HG03108 (cell line): ENCODE data around the gene UTS2R.
"Not testable (repeated sequence)": the region's sequence is repeated elsewhere in the genome, so short reads cannot be mapped to it uniquely, and the experiment has no call there.

Experiments used
- ATAC-seq: cut with Tn5 transposase; IDR thresholded peaks from one replicate; pipeline ENCODE4 v1.9.1; 2021; ENCODE audit warnings: moderate library complexity; ENCODE audit not compliant: unreplicated experiment

UTS2R gene

DNA sequence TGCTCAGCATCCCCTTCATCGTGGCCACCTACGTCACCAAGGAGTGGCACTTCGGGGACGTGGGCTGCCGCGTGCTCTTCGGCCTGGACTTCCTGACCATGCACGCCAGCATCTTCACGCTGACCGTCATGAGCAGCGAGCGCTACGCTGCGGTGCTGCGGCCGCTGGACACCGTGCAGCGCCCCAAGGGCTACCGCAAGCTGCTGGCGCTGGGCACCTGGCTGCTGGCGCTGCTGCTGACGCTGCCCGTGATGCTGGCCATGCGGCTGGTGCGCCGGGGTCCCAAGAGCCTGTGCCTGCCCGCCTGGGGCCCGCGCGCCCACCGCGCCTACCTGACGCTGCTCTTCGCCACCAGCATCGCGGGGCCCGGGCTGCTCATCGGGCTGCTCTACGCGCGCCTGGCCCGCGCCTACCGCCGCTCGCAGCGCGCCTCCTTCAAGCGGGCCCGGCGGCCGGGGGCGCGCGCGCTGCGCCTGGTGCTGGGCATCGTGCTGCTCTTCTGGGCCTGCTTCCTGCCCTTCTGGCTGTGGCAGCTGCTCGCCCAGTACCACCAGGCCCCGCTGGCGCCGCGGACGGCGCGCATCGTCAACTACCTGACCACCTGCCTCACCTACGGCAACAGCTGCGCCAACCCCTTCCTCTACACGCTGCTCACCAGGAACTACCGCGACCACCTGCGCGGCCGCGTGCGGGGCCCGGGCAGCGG is 3.2 kb downstream of the UTS2R start:
- no peak for ATAC-seq

- ATAC-seq, result no peak
Observed at GRCh38 chr17:82375359-82376041, 3.9 kb downstream of the UTS2R start.

- no peak for ATAC-seq
Observed at GRCh38 chr17:82376042-82376730, 4.6 kb downstream of the UTS2R start.

- not testable (repeated sequence) for ATAC-seq
Observed at GRCh38 chr17:82377294-82377693, 5.7 kb downstream of the UTS2R start.

DNA sequence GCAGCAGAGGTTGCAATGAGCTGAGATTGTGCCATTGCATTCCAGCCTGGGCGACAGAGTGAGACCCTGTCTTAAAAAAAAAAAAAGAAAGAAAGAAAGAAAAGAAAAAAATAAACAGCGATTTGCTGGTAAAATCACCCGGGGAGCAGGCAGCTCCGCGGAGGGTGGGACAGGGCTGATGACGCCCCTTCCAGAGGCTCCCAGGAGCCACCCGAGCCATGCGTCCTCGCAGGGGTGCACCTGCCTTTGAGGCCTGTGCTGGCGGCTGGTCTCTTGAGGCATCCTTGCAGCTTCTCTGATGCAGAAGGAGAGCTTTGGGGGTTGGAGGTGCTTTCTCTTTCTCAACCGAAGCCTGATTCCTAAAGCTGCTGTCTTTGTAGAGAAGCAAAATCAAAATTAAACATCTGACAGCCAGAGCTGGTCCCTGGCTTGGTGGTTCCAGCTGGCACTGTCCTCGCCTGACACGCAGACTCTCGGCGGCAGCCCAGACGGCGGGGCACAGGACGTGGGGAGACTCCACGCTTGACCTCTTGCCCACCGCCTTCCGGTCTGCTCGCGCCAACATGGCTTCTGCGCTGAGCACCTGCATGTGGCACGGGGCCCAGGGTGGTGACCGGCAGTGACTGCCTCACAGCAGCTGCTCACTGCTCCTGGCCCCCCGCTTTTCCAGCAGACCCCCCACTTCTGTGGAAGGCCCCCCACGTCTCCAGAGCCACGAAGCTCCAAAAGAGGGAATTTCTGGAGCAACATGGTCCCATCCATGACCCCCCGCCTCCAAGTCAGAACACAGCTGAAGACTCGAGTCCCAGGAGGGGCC is 6.6 kb downstream of the UTS2R start:
- no peak for ATAC-seq

GRCh38 chr17:82378741-82379021 is 7.1 kb downstream of the UTS2R start:
- no peak for ATAC-seq

DNA sequence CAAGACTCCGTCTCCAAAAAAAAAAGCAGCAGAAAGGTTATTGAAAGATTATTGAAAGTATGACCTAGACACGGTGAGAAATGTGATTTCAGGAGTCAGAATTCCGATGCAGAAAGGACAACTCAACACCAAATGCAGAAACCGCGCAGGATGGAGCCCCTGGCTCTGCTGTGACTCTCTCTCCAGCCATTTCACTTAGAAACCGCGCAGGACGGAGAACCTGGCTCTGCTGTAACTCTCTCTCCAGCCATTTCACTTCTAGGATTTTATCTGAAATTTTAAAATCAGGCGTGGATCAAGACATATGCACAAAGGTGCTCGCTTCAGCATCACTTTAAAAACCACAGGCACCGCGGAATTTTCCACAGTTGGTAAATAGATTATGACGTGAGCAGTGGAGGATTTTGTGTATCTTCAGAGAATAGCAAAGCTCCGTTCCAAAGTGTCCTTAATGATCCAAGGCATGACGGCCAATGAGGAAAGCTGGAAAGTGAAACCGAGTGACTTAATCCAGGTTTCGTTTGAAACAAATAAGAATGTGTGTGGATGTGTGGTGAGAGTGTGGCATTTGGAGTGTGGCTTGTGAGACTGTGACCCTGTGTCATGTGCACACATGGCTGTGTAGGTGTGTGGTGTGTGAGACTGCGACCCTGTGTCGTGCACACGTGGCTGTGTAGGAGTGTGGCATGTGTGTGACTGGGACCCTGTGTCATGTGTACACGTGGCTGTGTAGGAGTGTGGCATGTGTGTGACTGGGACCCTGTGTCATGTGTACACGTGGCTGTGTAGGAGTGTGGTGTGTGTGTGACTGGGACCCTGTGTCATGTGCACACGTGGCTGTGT is 9.5 kb downstream of the UTS2R start:
- ATAC-seq, result no peak

DNA sequence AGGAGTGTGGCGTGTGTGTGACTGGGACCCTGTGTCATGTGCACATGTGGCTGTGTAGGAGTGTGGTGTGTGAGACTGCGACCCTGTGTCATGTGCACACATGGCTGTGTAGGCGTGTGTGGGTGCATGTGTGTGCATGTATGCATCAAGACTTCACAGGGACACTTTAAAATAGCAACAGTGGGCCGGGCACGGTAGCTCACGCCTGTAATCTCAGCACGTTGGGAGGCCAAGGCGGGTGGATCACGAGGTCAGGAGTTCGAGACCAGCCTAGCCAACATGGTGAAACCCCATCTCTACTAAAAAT is 10.1 kb downstream of the UTS2R start:
- not testable (repeated sequence) for ATAC-seq

DNA sequence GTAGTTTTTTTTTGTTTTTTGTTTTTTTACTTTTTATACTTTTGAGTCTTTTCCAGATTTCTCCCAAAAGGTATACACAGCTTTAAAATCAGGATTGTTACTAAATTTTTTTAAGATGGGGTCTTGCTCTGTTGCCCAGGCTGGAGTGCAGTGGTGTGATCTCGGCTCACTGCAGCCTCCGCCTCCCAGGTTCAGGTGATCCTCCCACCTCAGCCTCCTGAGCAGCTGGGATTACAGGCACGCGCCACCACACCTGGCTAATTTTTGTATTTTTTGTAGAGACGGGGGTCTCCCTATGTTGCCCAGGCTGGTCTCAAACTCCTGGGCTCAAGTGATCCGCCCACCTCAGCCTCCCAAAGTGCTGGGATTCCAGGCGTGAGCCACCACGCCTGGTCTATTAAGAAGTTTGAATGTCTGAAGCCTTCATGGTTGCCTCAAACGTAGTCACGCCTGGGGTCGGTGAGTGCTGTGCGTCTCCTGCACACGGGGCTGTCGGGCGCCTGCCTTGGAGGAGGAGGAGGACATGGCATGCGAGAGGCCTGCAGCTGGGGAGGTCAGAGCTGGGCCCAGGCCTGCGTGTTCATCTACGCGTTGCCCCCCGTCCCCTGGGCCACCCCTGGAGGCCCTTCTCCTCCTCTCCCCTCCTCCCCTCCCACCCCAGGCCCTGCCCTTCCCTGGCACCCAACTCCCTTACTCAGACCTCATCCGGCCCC is 10.8 kb downstream of the UTS2R start:
- ATAC-seq, result not testable (repeated sequence)

DNA sequence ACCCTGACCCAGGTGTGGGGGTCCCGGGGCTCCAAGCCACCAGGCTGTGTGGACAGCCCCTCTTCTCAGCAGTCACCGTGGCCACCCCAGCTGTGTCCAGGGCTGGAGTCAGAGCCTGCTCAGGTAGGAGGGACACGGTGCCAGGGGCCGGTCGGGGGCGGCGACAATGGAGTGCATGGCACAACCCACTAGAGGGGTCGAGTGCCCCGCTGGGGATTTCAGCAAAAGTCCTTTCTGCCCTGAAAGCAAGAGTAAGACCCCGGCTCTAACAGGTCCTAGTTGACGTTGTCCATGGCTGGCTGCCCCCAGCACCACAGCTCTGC is 11.3 kb downstream of the UTS2R start:
- no peak for ATAC-seq

DNA sequence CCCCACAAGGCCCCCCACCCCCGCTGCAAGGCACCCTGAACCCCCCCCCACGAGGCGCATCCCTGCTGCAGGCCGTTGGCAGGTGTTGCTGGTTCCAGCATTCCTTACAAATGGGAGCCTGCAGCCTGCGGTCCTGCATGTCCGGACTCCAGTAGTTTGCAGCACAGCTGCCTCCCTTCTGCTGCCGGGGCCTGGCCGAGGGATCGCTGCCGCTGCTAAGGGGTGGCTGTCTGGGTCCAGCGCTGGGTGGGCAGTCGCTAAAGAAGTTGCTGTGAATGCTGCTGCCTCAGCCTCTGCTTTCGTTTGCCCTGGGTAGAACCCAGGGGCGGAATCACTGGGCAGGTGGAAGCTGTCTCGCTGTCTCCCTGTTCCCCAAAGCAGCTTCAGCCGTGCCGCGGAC is 11.8 kb downstream of the UTS2R start:
- no peak for ATAC-seq

DNA sequence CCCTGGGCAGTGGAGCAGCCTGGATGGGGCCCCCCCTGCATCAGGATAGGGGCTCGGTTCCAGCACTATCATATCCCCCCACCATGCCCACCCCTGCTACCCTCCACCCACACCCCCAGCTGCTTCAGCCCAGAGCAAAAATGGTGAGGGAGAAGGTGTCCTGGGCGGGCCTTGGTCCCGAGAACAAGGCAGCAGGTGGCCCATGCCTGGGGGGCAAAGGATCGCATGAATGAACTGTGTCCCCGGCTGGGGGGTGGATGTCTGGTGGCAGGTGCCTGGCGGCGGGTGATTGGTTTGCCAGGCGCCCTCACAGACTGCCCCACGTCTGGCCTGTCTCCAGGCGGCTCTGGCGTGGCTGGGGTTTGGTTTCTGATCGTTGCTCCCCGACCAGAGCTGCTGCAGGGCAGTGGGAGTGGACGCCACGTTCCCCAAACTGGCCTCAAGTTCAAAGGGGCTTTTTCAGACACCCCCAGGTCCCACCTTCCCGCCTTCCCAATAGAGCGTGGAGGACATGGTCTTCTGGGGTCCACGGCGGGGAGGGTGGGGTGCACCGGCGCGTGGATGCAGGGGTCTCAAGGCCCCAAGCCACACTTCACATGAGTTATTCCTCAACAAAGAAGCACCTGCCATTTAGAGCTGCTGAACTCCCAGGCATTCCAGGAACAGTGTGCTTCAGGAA is 12.6 kb downstream of the UTS2R start:
- ATAC-seq, result no peak

DNA sequence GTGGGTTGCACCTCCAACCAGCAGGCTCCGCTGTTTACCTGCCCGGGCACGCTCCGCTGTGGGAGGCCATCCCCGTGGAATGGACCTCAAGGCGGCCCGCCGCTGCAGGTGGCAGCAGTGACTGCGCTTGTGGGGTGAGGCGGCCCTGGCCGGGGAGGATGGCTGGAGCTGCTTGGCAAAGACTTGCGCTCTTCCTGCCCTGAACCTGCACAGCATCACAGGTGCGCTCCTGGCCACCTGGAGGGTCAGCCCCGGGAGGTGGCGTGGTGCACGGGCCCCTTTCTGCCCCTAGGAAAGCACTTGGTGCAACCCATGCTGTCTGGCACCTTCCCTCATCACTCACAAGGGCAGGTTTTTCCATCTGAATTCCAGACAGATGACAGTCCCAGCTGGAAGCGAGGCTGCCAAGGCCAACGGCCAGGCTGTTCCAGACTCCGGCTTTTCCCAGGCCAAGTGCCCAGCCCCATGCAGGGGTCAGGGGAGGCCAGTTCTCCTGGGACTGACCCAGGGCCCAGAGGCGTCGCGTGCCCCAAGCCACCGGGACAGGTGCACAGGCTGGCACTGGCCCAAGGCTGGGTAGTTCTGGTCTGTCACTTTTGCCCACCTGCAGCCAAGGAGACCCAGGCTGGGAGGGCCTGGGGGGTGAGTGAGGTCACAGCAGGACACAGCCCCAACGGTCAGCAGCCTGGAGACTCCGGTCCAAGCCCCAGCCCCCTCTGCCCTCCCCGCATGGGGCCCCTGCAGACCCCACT is 13.3 kb downstream of the UTS2R start:
- ATAC-seq, result no peak

GRCh38 chr17:82385559-82386254 is 14.1 kb downstream of the UTS2R start:
- ATAC-seq, result no peak

DNA sequence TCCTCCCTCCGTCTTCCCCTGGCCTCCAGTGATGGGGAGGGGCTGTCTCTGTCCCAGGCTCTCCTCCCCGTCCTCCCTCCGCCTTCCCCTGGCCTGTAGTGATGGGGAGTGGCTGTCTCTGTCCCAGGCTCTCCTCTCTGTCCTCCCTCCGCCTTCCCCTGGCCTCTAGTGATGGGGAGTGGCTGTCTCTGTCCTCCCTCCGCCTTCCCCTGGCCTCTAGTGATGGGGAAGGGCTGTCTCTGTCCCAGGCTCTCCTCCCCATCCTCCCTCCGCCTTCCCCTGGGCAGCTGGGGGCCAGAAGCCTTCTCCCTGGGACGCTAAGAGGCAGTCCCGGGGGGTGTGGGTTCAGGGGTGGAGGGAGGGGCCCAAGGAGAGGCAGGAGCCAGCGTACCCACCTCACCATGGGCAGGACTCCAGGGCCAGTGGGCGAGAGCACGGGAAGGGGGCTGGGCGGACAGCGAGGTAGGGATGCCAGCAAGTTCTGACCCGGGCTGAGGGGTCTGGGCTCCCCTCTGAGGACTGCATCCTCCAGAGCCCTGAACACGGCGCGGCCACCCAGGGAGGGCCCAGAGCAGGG is 14.8 kb downstream of the UTS2R start:
- no peak for ATAC-seq

DNA sequence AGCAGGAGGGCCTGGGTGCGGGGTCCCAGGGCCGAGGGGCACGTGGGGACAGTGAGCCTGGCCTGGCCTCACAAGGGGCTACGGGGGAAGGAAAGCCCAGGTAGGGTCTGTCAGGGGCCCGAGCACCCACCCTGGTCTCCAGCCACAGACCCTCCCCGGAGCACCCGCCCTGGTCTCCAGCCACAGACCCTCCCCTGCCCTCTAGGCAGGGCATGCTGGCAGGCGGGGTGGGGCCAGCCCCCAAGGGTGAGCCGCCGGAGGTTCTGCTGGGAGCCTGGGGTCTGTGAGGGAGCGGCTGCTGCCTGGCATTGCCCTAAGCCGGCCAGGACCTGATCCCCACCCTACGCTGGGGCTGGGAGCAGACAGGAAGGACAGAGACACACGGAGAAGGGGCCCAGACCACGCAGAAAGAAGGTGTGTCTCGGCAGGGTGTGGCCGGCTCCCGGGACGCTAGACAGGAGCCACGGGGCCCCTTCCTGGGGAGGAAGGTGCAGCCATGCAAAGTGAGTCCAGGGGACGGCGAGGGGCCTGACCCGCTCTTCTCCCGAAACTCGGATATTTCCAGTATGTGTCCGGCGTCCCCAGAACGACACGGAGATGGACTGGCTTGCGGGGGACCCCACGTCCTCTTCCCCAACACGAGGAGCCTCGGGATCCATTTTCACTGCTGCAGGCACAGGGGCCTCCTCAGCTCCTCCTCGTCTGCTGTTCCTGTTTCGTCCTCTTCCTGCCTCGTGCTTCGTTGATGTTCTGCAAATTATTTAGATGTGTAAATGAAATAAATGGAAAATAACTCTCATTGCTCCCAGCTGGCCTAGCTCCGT is 15.5 kb downstream of the UTS2R start:
- ATAC-seq, result no peak

GRCh38 chr17:82387705-82388106 is 16.1 kb downstream of the UTS2R start:
- ATAC-seq, result no peak
